H9 (cell line): Measurements from ENCODE around the gene PNPLA8. TPM values are rescaled to one million over a fixed set of nuclear protein-coding genes. Genes with fewer than 3 reads are reported as not detected.

Experiments used
- DNase-seq: peaks from one replicate; pipeline ENCODE4 v3.0.0-alpha.2; 2017
- H2AFZ ChIP-seq: one replicate; pipeline ENCODE4 v1.6.1; 2013; ENCODE audit warnings: mild to moderate bottlenecking, low read length, control low read depth, moderate library complexity
- H2AK5ac ChIP-seq: 2 replicates; pipeline ENCODE4 v1.6.1; 2013; ENCODE audit warnings: low read length, control low read depth, mixed read lengths; ENCODE audit not compliant: insufficient read length
- H2BK120ac ChIP-seq: one replicate; pipeline ENCODE4 v1.6.1; 2013; ENCODE audit warnings: low read depth, mild to moderate bottlenecking, low read length, control low read depth, inconsistent platforms; ENCODE audit not compliant: poor library complexity, severe bottlenecking
- H2BK12ac ChIP-seq: 2 replicates; pipeline ENCODE4 v1.6.1; 2013; ENCODE audit warnings: low read length, control low read depth, mixed read lengths, low read depth; ENCODE audit not compliant: insufficient read length
- H2BK15ac ChIP-seq: 2 replicates; pipeline ENCODE4 v1.6.1; 2013; ENCODE audit warnings: low read depth, low read length, control low read depth
- H2BK20ac ChIP-seq: one replicate; pipeline ENCODE4 v1.6.1; 2013; ENCODE audit warnings: low read depth, mild to moderate bottlenecking, low read length, control low read depth, inconsistent platforms; ENCODE audit not compliant: poor library complexity, severe bottlenecking
- H2BK5ac ChIP-seq: 2 replicates; pipeline ENCODE4 v1.6.1; 2013; ENCODE audit warnings: low read length, control low read depth, mixed read lengths; ENCODE audit not compliant: insufficient read length
- H3K14ac ChIP-seq: 2 replicates; pipeline ENCODE4 v1.6.1; 2013; ENCODE audit warnings: low read length, control low read depth; ENCODE audit not compliant: insufficient read depth
- H3K18ac ChIP-seq: 2 replicates; pipeline ENCODE4 v1.6.1; 2013; ENCODE audit warnings: low read depth, mild to moderate bottlenecking, mixed read lengths, low read length, control low read depth; ENCODE audit not compliant: insufficient read length
- H3K23ac ChIP-seq: 2 replicates; pipeline ENCODE4 v1.6.1; 2013; ENCODE audit warnings: low read length, control low read depth, mixed read lengths, low read depth; ENCODE audit not compliant: insufficient read length
- H3K23me2 ChIP-seq: 2 replicates; pipeline ENCODE4 v1.6.1; 2013; ENCODE audit warnings: low read depth, mild to moderate bottlenecking, mixed read lengths, low read length, control low read depth; ENCODE audit not compliant: insufficient read length, poor library complexity, severe bottlenecking
- H3K27ac ChIP-seq: 2 replicates; pipeline ENCODE4 v1.5.1; 2013; ENCODE audit warnings: low read length, control low read depth, mixed read lengths, low read depth; ENCODE audit not compliant: insufficient read length
- H3K27me3 ChIP-seq: 2 replicates; pipeline ENCODE4 v1.6.1; 2013; ENCODE audit warnings: low read length, control low read depth, inconsistent platforms; ENCODE audit not compliant: insufficient read depth
- H3K4ac ChIP-seq: 2 replicates; pipeline ENCODE4 v1.6.1; 2013; ENCODE audit warnings: low read depth, mild to moderate bottlenecking, control low read depth, inconsistent platforms, low read length, moderate library complexity
- H3K4me1 ChIP-seq: 2 replicates; pipeline ENCODE4 v1.6.1; 2013; ENCODE audit warnings: low read length, control low read depth, inconsistent platforms; ENCODE audit not compliant: insufficient read depth
- H3K4me2 ChIP-seq: 2 replicates; pipeline ENCODE4 v1.6.1; 2013; ENCODE audit warnings: low read length, control low read depth, mixed read lengths; ENCODE audit not compliant: insufficient read length, insufficient read depth
- H3K56ac ChIP-seq: 2 replicates; pipeline ENCODE4 v1.6.1; 2013; ENCODE audit warnings: low read depth, mild to moderate bottlenecking, mixed read lengths, low read length, control low read depth; ENCODE audit not compliant: insufficient read length
- H3K79me1 ChIP-seq: 2 replicates; pipeline ENCODE4 v1.6.1; 2013; ENCODE audit warnings: low read depth, mild to moderate bottlenecking, moderate library complexity, low read length, control low read depth, inconsistent platforms; ENCODE audit not compliant: insufficient read depth, poor library complexity, severe bottlenecking
- H3K79me2 ChIP-seq: 2 replicates; pipeline ENCODE4 v1.6.1; 2013; ENCODE audit warnings: low read length, control low read depth, inconsistent platforms; ENCODE audit not compliant: insufficient read depth
- H3K9ac ChIP-seq: 2 replicates; pipeline ENCODE4 v1.6.1; 2013; ENCODE audit warnings: low read length, control low read depth, mixed read lengths; ENCODE audit not compliant: insufficient read length; ENCODE audit errors: extremely low read depth
- H3K9me3 ChIP-seq: one replicate; pipeline ENCODE4 v1.6.1; 2013; ENCODE audit warnings: low read depth, low read length, inconsistent platforms; ENCODE audit not compliant: control insufficient read depth
- H3T11ph ChIP-seq: one replicate; pipeline ENCODE4 v1.6.1; 2013; ENCODE audit warnings: mild to moderate bottlenecking, low read length, control low read depth, inconsistent platforms
- H4K20me1 ChIP-seq: one replicate; pipeline ENCODE4 v1.6.1; 2013; ENCODE audit not compliant: control insufficient read depth, insufficient read length, insufficient read depth
- H4K5ac ChIP-seq: 2 replicates; pipeline ENCODE4 v1.6.1; 2013; ENCODE audit warnings: low read depth, mild to moderate bottlenecking, mixed read lengths, low read length, control low read depth; ENCODE audit not compliant: insufficient read length
- H4K8ac ChIP-seq: replicated peaks from 2 replicates; pipeline ENCODE4 v1.6.1; 2013; ENCODE audit warnings: low read length, control low read depth, mixed read lengths, low read depth; ENCODE audit not compliant: insufficient read length
- H4K91ac ChIP-seq: 2 replicates; pipeline ENCODE4 v1.6.1; 2013; ENCODE audit warnings: low read depth, mild to moderate bottlenecking, moderate library complexity, mixed read lengths, low read length, control low read depth; ENCODE audit not compliant: insufficient read length
- H3K27ac Mint-ChIP-seq, 3 experiments: 2 replicates in 2 of 3; 3 replicates in 1 of 3; pipeline ENCODE4 v1.8.0; 2020 to 2021; ENCODE audit warnings: mixed read lengths in 3 of 3, mild to moderate bottlenecking in 1 of 3, moderate library complexity in 1 of 3
- H3K27me3 Mint-ChIP-seq: 2 replicates; pipeline ENCODE4 v1.8.0; 2021; ENCODE audit warnings: low read depth, mild to moderate bottlenecking, moderate library complexity, mixed read lengths
- H3K36me3 Mint-ChIP-seq, 3 experiments: 2 replicates in 2 of 3; 3 replicates in 1 of 3; pipeline ENCODE4 v1.8.0; 2020 to 2021; ENCODE audit warnings: low read depth in 3 of 3, mixed read lengths in 3 of 3; ENCODE audit not compliant: insufficient read depth in 1 of 3
- H3K4me1 Mint-ChIP-seq, 2 experiments: 2 replicates each; pipeline ENCODE4 v1.8.0; 2020; ENCODE audit warnings: mixed read lengths in 2 of 2
- H3K4me3 Mint-ChIP-seq, 2 experiments: 2 replicates in 1 of 2; 3 replicates in 1 of 2; pipeline ENCODE4 v1.8.0; 2020 to 2021; ENCODE audit warnings: mild to moderate bottlenecking in 2 of 2, mixed read lengths in 2 of 2, moderate library complexity in 1 of 2
- H3K9me3 Mint-ChIP-seq, 2 experiments: 2 replicates in 1 of 2; 3 replicates in 1 of 2; pipeline ENCODE4 v1.8.0; 2020; ENCODE audit warnings: mild to moderate bottlenecking in 2 of 2, mixed read lengths in 2 of 2, moderate library complexity in 1 of 2
- WGBS: extraction: QIAGEN DNeasy Blood & Tissue Kit; methylation state at CpG from one replicate; pipeline ENCODE4 v1.1.7; 2013; ENCODE audit warnings: missing lambda C conversion rate, low lambda C conversion rate, mixed read lengths; ENCODE audit not compliant: insufficient read length; ENCODE audit errors: extremely low coverage; 5-methylcytosine and 5-hydroxymethylcytosine counted together
- long read RNA-seq: library from polyadenylated mRNA; unstranded; transcript quantifications from one replicate; pipeline ENCODE4 v2.0.0, GENCODE V29; 2020
- total RNA-seq: library from RNA; stranded (reverse); gene quantifications from 2 replicates; pipeline ENCODE4 v1.2.1, GENCODE V29; 2021
- TF ChIP-seq, protein P1 (sequence below): fragments of 200-600 bp; sonication (generic); conservative IDR thresholded peaks from 3 replicates; pipeline ENCODE4 v1.8.0; 2021; ENCODE audit warnings: antibody characterized with exemption, mild to moderate bottlenecking

PNPLA8 gene, protein sequence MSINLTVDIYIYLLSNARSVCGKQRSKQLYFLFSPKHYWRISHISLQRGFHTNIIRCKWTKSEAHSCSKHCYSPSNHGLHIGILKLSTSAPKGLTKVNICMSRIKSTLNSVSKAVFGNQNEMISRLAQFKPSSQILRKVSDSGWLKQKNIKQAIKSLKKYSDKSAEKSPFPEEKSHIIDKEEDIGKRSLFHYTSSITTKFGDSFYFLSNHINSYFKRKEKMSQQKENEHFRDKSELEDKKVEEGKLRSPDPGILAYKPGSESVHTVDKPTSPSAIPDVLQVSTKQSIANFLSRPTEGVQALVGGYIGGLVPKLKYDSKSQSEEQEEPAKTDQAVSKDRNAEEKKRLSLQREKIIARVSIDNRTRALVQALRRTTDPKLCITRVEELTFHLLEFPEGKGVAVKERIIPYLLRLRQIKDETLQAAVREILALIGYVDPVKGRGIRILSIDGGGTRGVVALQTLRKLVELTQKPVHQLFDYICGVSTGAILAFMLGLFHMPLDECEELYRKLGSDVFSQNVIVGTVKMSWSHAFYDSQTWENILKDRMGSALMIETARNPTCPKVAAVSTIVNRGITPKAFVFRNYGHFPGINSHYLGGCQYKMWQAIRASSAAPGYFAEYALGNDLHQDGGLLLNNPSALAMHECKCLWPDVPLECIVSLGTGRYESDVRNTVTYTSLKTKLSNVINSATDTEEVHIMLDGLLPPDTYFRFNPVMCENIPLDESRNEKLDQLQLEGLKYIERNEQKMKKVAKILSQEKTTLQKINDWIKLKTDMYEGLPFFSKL
- total RNA-seq: 10.7 and 11.7 TPM in 2 replicates
- long read RNA-seq, transcript PNPLA8-206 (10 exons, 3,462 nt): minor isoform, 34 of 140 reads
- long read RNA-seq, transcript PNPLA8-201 (11 exons, 3,490 nt): major isoform, 70 of 140 reads
- long read RNA-seq, partial matches to known transcripts: 5 of 140 reads
- long read RNA-seq, other reads (novel, unspliced or antisense): 27 of 140 reads

DNA sequence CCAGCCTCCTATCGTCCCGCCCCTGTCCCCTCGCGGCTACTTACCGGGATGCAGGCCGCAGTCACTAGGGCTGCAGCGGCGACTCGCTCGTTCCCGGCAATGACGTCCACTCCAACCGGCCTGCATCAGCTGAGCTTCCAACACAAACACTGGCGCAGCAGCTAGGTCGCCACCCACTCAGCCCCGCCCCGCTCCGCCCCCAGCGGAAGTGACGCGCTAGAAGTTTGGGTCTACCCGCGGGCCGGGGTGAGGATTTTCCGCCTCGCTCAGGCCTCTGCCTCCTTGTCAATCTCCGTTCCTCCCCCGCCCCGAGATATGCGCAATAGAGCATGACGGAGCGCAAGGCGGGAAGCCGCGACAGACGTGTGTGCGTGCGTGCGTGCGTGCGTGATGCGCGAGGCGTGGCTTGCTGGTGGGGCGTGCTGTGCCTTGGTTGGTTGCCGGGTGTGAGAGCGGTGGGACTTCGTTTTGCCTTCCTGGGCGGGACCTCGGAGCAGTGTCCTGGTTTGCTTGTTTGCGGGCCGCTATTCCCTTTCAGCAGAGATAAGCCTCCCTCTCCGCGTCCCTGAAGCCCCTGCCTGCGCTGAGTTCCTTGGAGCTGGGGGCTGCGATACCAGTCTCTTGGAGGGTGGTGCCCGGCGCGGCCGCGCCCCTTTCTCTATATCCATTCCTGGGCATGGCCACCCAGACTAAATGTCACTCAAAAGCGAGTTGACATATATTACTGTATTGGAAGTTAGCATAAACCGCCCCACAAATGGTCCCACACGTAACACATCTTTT, at the start of gene PNPLA8:
Gene PNPLA8 (minus strand): TSS at position 151 of the 783 bp plus-strand sequence. CDS start 10,644 bp downstream, outside the sequence.
- Histone ChIP-seq H4K5ac (no peak within 1 kb of the TSS), H3K14ac (peak within 1 kb of the TSS; percentile 47; the same call in 1 of the 2 replicates), H2BK15ac (no peak within 1 kb of the TSS), H2BK5ac (no peak within 1 kb of the TSS), H2AK5ac (no peak within 1 kb of the TSS), H3K4me2 (peak within 1 kb of the TSS; percentile 99), H4K20me1 (no peaks in the 10 kb centered on the region), H2BK20ac (no peak within 1 kb of the TSS), H3K27ac (peak within 1 kb of the TSS; percentile 86), H3K9me3 (no peaks in the 10 kb centered on the region), H3K18ac (peak within 1 kb of the TSS; percentile 69), H3K4ac (no peak within 1 kb of the TSS), H3K23me2 (peaks cover 7% of the 10 kb centered on the region), H3K9ac (peak within 1 kb of the TSS; percentile 90), H3K79me2 (no peaks in the 10 kb centered on the region), H3K79me1 (no peaks in the 10 kb centered on the region), H3K4me1 (peaks cover 4% of the 10 kb centered on the region; the same call in 1 of the 2 replicates), H4K91ac (no peak within 1 kb of the TSS), H3K27me3 (no peaks in the 10 kb centered on the region), H3K56ac (no peak within 1 kb of the TSS), H2BK12ac (no peak within 1 kb of the TSS), H3T11ph (no peak within 1 kb of the TSS), H2BK120ac (no peak within 1 kb of the TSS), H4K8ac (no peak within 1 kb of the TSS), H2AFZ (no peak within 1 kb of the TSS), H3K23ac (no peak within 1 kb of the TSS)
- TF ChIP-seq, protein P1, sequence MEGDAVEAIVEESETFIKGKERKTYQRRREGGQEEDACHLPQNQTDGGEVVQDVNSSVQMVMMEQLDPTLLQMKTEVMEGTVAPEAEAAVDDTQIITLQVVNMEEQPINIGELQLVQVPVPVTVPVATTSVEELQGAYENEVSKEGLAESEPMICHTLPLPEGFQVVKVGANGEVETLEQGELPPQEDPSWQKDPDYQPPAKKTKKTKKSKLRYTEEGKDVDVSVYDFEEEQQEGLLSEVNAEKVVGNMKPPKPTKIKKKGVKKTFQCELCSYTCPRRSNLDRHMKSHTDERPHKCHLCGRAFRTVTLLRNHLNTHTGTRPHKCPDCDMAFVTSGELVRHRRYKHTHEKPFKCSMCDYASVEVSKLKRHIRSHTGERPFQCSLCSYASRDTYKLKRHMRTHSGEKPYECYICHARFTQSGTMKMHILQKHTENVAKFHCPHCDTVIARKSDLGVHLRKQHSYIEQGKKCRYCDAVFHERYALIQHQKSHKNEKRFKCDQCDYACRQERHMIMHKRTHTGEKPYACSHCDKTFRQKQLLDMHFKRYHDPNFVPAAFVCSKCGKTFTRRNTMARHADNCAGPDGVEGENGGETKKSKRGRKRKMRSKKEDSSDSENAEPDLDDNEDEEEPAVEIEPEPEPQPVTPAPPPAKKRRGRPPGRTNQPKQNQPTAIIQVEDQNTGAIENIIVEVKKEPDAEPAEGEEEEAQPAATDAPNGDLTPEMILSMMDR: no peak
- Mint-ChIP-seq H3K27me3 (no peaks in the 10 kb centered on the region), H3K4me1 (peaks cover 42 to 49% of the 10 kb centered on the region in 2 experiments), H3K4me3 (peak within 1 kb of the TSS; percentile 93 to 97), H3K27ac (peak within 1 kb of the TSS; percentile 96 to 99 (median 98)), H3K36me3 (no peaks in the 10 kb centered on the region; a peak in 1 of 7 replicates), H3K9me3 (no peaks in the 10 kb centered on the region)
- peak; percentile 100 for DNase-seq
- WGBS: no CpG with 5 or more reads among the region's 64 CpGs
